HG02588 (cell line): Measurements from ENCODE around the gene STK24.

Experiments used
- ATAC-seq: cut with Tn5 transposase; IDR thresholded peaks from one replicate; pipeline ENCODE4 v1.9.1; 2021; ENCODE audit warnings: mild to moderate bottlenecking, moderate library complexity; ENCODE audit not compliant: unreplicated experiment

The STK24 gene

GRCh38 chr13:98494769-98495168 is 82.1 kb downstream of the STK24 start:
- ATAC-seq, result no peak

- ATAC-seq, result no peak
Observed at GRCh38 chr13:98493042-98493712, 83.7 kb downstream of the STK24 start.

- no peak for ATAC-seq
Observed at GRCh38 chr13:98492335-98493041, 84.4 kb downstream of the STK24 start.

GRCh38 chr13:98490866-98491265 is 86.0 kb downstream of the STK24 start:
- ATAC-seq, result no peak

GRCh38 chr13:98490195-98490836 is 86.6 kb downstream of the STK24 start:
- no peak for ATAC-seq

GRCh38 chr13:98489446-98490194 is 87.3 kb downstream of the STK24 start:
- ATAC-seq, result no peak

- peak; percentile 49 for ATAC-seq
Observed at GRCh38 chr13:98488736-98489135, 88.2 kb downstream of the STK24 start.

- ATAC-seq, result peak; percentile 38
Observed at GRCh38 chr13:98487522-98487921, 89.4 kb downstream of the STK24 start.

- no peak for ATAC-seq
Observed at GRCh38 chr13:98487016-98487415, 89.9 kb downstream of the STK24 start.

GRCh38 chr13:98486412-98486811 is 90.5 kb downstream of the STK24 start:
- no peak for ATAC-seq

GRCh38 chr13:98485561-98485960 is 91.3 kb downstream of the STK24 start:
- no peak for ATAC-seq

- ATAC-seq, result no peak
Observed at GRCh38 chr13:98484289-98485219, 92.4 kb downstream of the STK24 start.

GRCh38 chr13:98483601-98484288 is 93.2 kb downstream of the STK24 start:
- no peak for ATAC-seq

GRCh38 chr13:98482476-98483444 is 94.1 kb downstream of the STK24 start:
- no peak for ATAC-seq

GRCh38 chr13:98480915-98481877 is 95.7 kb downstream of the STK24 start:
- peak; percentile 26 for ATAC-seq

GRCh38 chr13:98479496-98480003 is 97.4 kb downstream of the STK24 start:
- ATAC-seq, result no peak
